ENCODE results near the gene HSF4.

Gene HSF4

DNA sequence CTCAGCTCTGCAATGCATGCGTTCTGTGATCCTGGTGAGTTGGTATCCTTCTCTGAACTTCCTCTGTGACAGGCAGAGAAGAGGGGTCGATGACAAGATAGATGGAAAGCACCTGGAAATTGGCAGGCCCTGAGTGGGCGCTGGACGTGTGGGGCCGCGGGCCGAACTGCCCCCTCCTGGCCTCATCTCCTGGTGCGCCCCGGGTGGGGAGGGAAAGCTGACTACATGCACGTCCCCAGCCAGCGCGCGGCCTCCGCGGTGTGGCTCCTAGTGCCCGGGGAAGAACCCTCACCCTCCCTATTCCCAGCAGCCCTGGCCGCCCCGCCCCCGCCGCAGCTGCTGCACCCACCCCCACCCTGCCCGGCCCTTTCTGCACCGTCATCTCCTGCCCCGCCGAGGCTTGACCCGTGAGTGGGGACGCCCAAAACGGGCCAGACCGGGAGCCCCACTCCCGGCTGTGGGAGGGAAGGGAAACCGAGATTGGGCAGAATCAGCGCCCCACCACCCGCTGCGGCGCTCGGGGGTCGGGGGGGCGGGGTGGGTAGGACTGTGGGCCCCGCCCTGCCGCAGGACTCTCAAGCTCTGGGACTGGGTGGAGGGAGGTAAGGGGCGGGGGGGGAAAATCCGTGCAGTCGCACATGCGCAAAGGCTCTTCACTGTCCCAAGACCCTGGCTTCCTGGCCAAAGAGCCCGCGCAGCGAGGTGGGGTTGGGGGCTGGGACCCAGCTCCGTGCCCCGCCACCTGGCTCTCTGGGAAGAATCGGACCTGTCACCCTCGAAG lies 5.8 kb downstream of the HSF4 start, which contains the start of gene NOL3:
NOL3 (plus strand) TSS at position 371 of the 781 bp plus-strand sequence.
- TF ChIP-seq, protein P1, sequence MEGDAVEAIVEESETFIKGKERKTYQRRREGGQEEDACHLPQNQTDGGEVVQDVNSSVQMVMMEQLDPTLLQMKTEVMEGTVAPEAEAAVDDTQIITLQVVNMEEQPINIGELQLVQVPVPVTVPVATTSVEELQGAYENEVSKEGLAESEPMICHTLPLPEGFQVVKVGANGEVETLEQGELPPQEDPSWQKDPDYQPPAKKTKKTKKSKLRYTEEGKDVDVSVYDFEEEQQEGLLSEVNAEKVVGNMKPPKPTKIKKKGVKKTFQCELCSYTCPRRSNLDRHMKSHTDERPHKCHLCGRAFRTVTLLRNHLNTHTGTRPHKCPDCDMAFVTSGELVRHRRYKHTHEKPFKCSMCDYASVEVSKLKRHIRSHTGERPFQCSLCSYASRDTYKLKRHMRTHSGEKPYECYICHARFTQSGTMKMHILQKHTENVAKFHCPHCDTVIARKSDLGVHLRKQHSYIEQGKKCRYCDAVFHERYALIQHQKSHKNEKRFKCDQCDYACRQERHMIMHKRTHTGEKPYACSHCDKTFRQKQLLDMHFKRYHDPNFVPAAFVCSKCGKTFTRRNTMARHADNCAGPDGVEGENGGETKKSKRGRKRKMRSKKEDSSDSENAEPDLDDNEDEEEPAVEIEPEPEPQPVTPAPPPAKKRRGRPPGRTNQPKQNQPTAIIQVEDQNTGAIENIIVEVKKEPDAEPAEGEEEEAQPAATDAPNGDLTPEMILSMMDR (IDR thresholded peaks at IDR 0.05): no peak
- TF ChIP-seq ZFX (IDR thresholded peaks at IDR 0.05; ENCODE audit: borderline replicate concordance): no peak
- peak within 1 kb of the TSS; percentile 22; the same call in 1 of the 2 replicates for H3K27ac ChIP-seq

DNA sequence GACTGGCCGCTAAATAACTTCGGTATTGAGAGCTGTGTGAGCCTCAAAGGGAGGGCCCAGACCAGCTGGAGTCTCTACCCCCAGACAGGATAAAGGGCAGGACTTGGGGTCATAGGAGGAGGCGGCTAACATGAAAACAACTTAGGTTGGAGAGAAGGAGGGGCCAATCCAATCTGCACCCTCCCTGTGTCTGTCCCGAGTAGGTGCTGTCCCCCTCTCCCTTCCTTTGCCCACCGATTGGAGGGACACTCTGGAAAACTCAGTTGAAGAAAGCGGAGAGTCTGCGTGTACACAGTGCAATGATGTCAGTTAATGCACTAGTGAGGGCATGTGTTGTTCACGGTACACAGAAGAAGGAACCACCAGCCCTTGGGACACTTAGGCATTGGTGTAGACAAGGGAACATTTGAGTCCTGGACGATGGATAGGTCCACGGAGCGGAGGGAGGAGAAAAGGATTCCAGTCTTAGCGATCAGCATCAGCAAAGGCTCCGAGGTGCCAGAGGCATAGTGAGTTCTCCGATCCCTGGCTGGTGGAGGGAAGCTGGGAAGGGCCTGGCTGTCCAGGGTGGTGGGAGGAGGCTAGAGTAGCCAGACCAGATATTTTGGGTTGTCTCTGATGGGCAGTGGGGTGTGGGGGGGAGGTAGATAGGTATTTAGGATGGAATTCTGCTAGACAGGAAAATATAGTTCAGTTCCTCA lies 6.6 kb downstream of the HSF4 start:
- H3K27ac ChIP-seq: peak overlapping the region; percentile 22; the same call in 1 of the 2 replicates
- TF ChIP-seq, protein P1 (IDR thresholded peaks at IDR 0.05): no peak
- TF ChIP-seq ZFX (IDR thresholded peaks at IDR 0.05; ENCODE audit: borderline replicate concordance): no peak

DNA sequence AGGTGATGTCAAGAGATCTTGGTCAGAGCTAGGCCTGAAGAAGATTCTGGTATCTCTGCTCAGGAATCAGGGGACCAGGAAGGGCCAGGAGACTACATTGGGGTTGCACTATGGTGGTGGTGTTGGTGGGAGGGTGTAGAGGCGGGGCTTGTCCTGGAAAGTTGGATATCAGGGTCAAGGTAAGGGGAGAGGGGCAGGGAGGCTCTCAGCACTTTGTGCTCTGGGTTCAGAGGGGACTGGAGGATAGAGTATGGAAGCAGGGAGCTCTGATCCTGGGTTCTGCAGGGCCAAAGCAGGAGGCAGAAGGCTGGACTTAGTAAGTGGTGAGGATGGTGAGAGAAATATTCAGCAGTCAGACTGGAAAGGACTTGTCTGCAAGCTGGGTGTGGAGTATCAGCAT lies 8.8 kb downstream of the HSF4 start:
- TF ChIP-seq, protein P1 (IDR thresholded peaks at IDR 0.05): no peak
- no peak for TF ChIP-seq ZFX (IDR thresholded peaks at IDR 0.05; ENCODE audit: borderline replicate concordance)
- peak overlapping the region; percentile 95 for H3K27ac ChIP-seq

DNA sequence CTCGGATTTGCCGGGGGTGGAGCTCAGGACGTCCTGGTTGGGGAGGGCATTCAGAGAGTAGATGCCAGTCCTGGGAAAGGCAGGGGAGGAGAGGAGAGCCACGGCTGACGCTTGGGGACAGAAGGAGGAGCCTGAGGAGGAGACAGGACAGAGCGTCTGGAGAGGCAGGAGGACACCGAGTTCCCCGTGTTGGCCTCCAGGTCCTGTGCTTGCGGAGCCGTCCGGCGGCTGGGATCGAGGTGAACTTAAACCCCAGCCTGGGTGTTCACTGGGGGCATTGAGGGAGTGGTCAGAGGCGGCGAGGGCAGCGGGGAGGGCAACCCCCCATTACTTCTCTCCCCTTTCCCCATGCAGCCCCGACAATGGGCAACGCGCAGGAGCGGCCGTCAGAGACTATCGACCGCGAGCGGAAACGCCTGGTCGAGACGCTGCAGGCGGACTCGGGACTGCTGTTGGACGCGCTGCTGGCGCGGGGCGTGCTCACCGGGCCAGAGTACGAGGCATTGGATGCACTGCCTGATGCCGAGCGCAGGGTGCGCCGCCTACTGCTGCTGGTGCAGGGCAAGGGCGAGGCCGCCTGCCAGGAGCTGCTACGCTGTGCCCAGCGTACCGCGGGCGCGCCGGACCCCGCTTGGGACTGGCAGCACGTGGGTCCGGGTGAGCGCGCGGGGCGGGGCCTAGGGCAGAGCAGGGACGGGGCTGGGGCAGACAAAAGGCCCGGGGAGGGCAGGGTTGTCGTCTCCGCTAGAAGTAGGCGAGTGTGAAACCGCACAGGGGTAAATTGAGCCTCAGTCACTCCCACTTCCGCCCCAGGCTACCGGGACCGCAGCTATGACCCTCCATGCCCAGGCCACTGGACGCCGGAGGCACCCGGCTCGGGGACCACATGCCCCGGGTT lies 9.5 kb downstream of the HSF4 start:
- TF ChIP-seq, protein P1 (IDR thresholded peaks at IDR 0.05): peak; percentile 45
- TF ChIP-seq ZFX (IDR thresholded peaks at IDR 0.05; ENCODE audit: borderline replicate concordance): no peak
- H3K27ac ChIP-seq: peak overlapping the region; percentile 95

DNA sequence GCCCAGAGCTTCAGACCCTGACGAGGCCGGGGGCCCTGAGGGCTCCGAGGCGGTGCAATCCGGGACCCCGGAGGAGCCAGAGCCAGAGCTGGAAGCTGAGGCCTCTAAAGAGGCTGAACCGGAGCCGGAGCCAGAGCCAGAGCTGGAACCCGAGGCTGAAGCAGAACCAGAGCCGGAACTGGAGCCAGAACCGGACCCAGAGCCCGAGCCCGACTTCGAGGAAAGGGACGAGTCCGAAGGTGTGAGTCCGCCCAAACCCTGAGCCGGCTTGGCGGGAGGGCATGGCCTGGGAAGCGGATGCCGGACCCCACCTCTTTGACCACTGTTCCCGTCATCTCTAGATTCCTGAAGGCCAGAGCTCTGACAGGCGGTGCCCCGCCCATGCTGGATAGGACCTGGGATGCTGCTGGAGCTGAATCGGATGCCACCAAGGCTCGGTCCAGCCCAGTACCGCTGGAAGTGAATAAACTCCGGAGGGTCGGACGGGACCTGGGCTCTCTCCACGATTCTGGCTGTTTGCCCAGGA lies 10.2 kb downstream of the HSF4 start:
- TF ChIP-seq ZFX (IDR thresholded peaks at IDR 0.05; ENCODE audit: borderline replicate concordance): no peak
- TF ChIP-seq, protein P1 (IDR thresholded peaks at IDR 0.05): no peak
- H3K27ac ChIP-seq: peak overlapping the region; percentile 95

DNA sequence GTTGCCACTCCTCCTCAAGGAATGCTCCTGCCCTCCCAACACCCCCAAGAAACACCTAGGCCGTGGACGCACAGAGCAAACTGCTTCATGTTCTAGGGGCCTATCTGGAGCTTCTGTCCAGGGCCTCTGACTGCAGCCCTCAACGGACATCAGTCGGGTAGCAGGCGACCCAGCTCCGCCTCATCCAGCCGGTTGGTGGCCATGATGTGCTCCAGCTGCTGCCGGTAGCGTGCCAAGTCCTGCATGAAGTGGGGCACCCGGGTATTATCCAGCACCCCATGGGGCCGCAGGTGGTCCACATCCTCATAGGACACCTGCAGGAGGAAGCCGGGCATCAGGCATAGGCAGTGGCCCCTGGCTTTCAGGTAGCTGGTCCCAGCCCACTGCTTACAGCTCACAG lies 12.1 kb downstream of the HSF4 start:
- TF ChIP-seq, protein P1 (IDR thresholded peaks at IDR 0.05): no peak
- TF ChIP-seq ZFX (IDR thresholded peaks at IDR 0.05; ENCODE audit: borderline replicate concordance): no peak
- H3K27ac ChIP-seq: peak overlapping the region; percentile 94; the same call in 1 of the 2 replicates

All from 22Rv1 (cell line).